A204.1 (cell line): ENCODE results near the gene KIAA1958.

ENCODE experiments used
- FAIRE-seq: peaks from 2 replicates; lab custom pipeline; 2012; peaks lifted over from hg19 to GRCh38; lab: Jason Lieb, UNC

KIAA1958 gene, protein sequence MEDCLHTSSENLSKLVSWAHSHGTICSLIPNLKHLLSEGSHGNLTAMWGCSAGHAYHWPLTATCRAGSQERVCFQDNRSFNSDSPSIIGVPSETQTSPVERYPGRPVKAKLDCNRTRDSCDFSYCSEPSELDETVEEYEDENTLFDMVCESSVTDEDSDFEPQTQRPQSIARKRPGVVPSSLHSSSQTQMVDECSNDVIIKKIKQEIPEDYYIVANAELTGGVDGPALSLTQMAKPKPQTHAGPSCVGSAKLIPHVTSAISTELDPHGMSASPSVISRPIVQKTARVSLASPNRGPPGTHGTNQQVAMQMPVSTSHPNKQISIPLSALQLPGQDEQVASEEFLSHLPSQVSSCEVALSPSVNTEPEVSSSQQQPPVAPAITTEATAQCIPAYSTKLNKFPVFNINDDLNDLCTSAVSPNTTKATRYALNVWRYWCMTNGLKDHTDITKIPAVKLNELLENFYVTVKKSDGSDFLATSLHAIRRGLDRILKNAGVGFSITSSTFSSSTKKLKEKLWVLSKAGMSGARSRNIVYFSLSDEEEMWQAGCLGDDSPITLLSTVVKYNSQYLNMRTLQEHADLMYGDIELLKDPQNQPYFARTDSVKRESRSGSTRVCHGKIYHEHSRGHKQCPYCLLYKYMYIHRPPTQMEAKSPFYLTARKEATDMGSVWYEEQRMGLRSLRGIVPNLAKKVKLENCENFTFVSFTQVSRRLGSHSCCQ

DNA sequence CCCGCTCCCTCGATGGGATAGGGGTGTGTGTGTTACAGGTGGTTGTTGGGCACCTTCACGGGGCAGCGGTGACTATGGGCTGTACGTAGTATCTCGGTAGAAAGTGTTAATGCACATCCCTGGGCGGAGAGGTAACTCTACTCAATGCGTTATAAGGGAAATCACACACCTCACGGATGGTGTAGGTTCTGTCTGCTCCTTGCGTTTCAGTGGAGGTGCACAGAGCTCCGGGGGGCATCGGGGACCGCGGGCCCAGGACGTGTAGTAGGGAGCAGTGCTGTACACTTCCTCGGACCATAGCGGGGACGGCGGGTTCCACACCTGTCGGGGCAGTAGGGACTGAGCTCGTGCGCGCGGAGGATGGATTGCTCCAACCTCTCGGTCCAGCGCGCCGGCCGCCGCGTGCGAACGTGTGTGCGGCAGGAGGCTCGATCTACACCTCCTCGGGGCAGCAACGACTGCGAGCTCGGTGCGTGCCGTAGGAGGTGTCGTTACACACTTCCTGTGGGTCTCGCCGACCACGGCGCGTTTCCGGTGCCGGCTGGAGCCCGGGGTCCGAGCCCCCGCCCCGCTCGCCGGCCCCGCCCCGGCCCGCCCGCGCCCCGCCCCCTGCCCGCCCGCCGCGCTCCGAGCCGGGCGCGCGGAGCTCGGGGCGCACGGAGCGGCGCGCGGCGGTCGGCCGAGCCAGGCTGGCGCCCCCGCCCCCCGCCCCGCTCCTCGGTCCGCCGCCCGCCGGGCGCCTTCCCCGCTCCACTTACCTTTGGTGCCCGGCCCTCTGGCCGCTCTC, at the start of gene KIAA1958:
Gene KIAA1958 (plus strand): TSS at position 607 of the 787 bp plus-strand sequence. CDS start 87,254 bp downstream, outside the sequence.
- no peak for FAIRE-seq

DNA sequence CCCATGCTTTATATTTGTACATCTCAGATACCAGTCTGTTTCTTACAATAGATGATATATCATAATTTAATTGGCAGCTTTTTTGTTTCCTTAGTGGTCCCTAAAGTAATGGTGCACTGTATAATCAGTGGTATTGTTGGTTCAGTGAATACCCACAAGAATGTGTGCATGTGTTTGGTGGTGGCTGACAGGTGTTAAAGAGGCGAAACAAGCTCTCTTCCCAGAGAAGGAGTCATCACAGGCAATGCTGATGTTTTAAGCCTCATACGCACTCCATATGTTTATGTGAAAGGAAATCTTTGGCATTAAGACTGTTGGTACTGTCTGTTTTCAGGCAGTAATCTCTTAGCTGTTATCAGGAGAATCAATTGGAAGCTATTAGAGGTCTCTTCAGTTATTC, 49.2 kb upstream of the KIAA1958 start:
- FAIRE-seq = no peak

DNA sequence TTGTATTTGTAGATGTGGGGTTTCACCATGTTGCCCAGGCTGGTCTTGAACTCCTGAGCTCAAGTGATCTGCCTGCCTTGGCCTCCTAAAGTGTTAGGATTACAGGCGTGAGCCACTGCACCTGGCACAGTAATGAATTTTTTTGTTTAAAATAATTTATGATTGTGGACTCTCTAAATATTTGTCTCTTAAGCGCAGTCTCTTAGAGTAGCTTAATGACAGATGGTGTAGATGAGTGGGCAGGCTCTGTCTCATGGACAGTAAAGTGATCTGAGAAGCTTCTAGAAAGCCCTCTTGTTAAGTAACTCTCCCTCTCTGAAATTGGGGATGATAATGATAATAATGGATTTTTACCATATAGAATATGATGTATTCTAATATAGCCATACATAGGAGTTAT, 47.5 kb upstream of the KIAA1958 start:
- no peak for FAIRE-seq

DNA sequence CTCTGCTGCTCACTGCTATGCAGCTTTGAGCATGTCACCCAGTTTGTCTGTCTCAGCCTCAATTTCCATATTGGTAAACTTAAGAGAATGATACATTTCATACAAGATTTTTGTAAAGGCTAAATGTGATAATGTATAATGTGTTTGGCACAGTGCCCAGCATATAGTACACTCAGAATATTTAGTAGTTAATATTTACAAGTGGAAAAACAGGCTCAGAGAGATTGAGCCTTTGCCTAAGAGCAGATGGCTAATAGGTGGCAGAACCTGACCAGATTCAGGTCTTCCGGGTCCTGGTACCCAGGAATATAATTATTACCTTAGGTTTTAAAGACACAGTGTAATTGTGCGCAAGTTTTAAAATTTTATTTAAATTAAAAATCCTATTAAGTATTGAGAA, 46.8 kb upstream of the KIAA1958 start:
- no peak for FAIRE-seq

DNA sequence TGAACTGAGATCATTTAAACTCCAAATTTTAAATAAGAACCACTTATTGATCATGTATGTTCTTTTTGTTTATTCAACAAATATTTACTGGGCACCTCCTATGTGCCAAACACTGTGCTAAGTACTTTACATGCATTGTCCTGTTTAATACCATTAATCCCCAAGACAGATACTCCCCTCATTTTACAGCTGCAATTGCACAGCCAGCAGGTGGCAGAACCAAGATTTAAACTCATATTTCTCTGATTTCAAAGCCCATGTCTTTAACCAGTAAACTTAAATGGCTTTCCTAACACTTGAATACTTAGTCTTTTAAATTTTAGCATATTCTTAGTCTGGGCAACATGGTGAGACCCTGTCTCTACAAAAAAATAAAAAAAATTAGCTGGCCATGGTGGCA, 43.4 kb upstream of the KIAA1958 start:
- FAIRE-seq = no peak

DNA sequence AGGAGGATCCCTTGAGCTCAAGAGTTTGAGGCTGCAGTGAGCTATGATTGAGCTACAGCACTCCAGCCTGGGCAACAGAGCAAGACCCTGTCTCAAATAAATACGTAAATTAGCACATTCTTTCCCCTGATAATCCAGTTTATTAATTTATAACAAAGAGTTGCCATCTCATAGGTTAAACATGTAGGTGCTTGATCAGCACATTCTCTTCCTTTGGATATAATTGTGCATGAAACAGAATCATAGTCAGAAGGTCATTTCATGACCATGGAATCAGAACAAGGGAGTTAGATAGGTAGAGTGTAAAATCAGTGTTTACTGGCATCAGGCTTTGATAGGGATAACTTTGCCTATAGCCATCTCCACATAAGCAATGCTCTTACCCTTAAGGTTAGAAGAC, 43.0 kb upstream of the KIAA1958 start:
- FAIRE-seq = no peak

DNA sequence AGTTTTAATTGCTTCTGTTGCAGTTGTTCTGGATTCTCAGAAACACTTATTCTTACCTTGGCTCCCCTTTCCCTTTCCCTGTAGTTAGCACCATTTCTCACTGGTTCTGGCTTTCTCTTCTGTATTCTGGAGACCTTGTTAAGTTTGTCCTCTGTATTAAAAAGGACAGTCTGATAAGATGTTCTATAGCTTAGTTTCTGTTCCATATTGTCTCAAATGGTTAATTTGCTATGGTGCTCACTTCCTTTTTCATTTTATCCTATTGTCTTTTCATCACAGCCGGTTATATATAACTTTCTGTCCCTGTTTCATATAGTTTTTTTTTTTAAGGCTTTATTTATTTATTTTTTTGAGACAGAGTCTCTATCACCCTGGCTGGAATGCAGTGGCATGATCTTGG, 41.4 kb upstream of the KIAA1958 start:
- no peak for FAIRE-seq

DNA sequence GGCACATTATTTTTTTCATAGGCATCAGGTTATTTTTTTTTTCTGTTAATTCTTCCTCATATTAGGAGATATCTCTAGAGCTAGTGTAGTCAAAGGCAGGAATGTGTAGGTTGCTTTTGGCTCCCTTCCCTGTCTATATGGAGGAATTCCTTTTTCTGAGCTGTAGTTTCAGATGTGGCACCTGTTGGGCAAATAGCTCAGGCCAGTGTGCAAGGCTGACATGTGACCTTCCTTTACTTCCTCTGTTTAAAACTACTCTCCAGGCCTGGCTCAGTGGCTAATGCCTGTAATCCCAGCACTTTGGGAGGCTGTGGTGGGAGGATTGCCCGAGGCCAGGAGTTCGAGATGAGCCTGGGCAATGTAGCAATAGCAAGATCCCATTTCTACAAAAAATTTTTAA, 40.5 kb upstream of the KIAA1958 start:
- no peak for FAIRE-seq

DNA sequence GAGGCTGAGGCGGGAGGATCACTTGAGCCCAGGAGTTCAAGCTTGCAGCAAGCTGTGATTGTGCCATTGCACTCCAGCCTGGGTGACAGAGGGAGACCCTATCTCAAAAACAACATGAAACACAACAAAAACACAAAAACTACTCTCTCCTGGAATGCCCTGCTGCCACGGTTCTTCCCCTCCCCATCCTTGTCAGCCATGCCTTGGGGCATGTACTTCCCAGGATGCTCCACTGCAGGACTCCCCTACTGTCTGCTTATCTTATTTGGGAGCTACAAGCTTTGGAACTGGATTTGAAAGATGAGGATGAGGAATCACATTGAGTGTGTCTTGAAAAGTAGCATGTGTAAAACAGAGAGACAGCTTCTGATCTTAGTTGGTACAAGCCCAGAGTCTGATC, 40.1 kb upstream of the KIAA1958 start:
- FAIRE-seq = no peak

DNA sequence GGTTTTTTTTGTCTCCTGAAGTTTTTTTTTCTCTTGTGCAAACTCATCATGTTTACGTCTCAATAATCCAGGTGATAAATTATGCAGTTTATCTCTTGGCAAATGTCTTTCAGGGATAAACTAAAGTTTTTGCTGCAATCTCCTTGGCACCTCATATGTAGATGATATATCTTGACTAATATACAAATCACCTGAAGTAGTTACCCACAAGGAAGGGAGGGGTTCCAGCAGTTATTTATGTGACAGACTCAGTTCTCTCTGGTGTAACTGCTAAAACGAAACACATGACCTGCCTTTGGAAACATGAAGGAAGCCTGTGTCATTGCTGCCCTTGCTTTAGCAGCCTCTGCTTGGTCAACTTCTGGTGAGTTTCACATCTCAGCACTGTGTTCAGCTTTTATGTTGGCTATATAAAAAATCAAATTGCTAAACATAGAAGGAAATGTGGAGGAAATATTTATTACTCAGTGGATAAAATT, 39.3 kb upstream of the KIAA1958 start:
- FAIRE-seq = no peak

DNA sequence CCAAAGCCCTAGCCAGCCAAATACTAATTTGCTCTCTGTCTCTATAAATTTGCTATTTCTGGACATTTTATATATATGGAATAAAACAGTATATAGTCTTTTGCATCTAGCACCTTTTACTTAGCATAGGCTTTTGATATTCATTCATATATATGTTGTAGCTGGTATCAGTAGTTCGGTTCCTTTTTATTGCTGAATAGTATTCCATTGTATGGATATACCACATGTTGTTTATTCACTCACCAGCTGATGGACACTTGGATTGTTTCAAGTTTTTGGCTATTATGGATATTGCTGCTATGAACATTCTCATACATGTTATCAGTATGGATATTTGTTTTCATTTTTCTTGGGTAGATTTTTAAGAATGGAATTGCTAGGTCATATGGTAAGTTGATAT, 23.8 kb upstream of the KIAA1958 start:
- no peak for FAIRE-seq

DNA sequence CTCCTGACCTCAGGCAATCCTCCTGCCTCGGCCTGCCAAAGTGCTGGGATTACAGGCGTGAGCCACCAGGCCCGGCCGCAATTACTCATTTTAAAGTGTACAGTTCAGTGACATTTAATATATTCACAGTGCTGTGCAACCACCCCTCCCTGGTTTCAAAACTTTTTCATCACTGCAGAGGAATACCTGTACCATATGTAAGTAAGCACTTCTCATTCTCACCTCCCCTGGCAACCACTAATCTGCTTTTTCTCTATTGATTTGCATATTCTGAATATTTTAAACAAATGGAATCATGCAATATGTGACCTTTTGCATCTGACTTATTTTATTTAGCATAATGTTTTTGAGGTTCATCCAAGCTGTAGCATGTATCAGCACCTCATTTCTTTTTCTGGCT, 21.3 kb upstream of the KIAA1958 start:
- no peak for FAIRE-seq

DNA sequence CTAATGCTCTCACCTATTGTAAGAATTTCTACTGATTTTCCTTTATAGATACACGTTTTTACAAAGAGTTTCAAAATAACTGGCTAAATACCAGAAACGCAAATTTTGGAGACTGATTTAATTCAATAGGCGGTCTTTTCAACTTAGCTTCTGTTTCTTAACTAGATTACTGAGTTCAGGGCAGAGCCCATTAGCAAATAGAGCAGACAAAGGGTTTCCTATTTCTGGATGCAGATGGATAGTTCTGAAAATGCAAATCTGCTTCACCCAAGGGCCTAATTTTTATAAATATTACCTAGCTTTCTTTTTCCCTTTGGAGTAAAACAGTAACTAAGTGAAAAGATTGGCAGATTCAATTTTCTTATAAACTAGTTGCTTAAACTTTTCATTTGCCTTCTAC, 13.6 kb upstream of the KIAA1958 start:
- FAIRE-seq = no peak

DNA sequence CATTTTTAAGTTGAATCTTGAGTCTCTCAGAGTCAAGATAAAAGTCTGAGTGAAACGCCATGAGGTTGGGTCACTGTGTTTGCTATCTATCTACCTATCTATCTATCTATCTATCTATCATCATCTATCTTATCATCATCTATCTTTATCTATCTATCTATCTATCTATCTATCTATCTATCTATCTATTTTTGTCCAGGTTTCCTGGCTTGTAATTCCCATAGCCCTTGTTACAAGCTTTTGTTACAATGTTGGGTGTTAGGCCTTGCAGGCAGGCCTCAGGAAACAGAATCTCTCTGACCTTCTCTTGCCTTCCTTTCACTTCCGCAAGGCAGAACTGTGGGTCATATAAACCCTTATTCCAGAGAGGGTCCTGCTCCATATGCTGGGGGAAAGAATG, 12.6 kb upstream of the KIAA1958 start:
- no peak for FAIRE-seq

DNA sequence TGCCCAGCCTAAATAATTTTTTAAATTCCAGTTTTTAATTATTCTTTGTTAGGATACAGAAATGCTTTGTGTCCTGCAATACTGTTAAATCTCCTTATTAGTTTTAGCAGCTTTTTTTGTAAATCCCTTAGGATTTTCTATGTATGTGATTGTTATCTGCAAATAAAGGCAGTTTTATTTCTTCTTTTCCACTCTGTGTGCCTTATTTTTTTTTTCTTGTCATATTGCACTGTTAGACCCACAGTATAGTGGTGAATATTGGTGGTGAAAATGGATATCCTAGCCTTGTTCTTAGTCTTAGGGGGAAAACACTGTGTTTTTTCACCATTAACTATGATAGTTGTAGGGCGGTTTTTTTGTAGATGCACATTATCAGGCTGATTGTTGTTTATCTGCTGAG, 11.3 kb upstream of the KIAA1958 start:
- FAIRE-seq = no peak

DNA sequence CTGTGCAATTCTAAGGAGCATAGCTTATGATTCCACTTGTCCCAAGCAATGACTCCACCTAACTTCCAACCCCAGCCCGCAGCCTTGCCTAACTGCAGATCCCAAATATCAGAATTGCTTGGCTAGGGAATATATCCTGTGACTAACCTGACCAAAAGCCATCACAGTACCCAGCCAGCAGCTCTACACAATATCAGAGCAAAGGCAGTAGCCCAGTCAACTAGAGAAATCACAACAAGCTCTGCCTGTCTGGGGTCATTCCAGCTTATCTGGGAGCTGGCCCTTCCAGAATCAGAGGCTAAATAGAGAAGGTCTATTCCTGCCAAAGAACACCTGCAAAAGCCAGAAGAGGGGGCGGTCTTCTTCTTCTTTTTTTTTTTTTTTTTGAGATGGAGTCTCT, 9.3 kb upstream of the KIAA1958 start:
- FAIRE-seq = no peak

DNA sequence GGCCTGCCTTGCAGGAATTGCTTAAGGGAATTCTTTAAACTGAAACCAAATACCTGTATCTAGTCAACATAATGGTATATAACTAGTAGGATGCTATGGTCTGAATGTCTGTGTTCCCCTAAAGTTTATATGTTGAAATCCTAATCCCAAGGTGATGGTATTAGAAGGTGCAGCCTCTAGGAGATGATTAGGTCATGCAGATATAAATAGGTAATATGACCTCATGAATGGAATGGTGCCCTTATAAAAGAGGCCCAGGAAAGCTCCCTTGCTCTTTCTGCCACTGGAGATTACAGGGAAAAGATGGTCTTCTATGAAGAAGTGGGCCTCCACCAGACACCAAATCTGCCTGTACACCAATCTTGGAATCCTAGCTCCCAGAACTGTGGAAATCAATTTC, 7.4 kb upstream of the KIAA1958 start:
- FAIRE-seq = no peak

DNA sequence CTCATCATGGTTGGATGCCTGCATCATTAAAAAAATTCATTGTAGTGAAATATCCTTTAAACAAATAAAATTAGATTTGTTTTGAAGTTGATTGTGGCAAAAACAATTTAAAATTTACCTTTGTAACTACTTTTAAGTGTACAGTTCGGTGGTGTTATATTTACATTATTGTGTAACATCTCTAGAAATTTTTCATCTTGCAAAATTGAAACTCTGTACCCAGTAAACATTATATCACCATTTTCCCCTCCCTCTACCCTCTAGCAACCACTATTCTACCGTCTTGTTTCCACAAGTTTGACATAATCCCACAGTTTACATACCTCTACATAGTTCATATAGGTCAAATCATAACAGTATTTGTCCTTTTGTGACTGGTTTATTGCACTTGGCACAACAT, 2.0 kb upstream of the KIAA1958 start:
- FAIRE-seq = no peak

DNA sequence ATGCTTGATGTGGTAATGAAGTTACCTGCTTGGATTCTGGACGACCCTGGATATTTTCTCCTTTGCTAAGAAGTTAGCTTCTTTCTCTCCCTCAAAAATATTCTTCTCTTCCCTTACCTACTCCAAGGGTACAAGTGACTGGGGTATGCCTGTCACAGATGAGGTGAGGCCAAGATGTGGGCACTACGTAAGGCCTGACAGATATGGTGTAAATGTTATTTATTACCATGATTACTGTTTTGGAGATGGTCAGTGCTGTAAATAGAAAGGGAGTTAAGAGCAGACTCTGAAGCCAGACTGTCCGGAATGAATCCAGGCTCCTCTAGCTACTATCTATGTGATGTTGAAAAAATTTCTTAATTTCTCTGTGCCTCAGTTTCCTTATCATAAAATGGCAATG, 1.1 kb upstream of the KIAA1958 start:
- no peak for FAIRE-seq

DNA sequence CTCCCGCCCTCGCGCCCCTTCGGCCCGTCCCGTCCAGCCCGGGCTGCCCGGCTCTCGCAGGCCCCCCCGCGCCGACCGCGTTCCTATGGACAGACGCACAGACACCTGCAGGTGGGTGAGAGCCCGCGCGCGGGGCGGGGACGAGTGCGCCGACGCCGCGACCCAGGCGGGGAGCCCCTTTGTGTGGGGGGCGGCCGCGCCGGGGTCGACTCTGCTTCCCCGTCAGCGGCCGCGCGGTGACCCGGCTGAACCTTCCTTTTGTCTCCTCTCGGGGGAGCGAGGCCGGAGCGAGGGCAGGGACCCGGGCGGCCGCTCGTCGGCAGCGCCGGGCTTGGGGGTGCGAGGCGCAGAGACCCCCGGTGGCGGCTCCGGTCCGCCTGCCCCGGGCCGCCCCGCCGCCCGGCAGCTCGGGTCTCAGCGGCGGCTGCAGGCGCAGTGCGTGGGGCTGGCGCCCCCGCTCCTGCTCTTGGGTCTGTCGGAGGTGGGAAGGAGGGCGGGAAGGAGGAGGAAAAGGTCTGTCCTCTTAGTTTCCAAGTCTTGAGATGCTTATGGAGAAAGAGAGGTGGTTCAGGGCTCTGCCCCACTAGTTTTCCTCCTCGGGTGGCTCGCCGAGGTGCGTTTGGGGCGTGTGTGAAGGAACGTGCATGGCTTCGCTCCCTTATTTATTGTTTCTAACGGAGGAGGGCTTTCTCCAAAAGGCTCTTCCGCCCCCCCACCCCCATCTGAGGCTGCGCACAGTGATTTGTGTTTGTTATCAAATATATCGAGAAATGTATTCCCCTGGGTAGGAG, 576 bp downstream of the KIAA1958 start:
- FAIRE-seq = no peak

DNA sequence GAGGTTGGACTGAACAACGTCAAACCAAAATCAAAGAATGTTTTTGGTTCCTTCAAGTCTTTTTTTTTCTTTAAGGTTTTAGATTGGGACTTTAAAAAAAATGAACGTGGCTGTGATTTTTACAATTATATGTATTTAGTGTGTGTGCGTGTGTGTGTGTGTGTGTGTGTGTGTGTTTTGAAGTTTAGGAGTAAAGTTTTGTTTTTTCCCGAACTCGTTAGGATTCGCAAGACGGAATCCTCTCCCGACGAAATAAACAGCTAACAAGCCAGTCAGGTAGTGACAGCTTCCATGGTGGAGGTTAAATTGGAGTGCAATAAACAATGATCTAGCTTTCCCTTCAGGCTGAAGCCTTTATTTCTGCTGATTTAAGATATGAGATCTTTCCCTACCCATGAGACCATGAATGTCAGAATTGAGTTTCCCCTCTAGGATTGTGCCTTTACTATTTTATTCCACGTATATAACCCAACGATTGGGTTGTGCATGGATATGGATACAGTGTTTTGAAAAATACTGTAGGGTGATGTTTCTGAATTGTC, 1.2 kb downstream of the KIAA1958 start:
- no peak for FAIRE-seq

DNA sequence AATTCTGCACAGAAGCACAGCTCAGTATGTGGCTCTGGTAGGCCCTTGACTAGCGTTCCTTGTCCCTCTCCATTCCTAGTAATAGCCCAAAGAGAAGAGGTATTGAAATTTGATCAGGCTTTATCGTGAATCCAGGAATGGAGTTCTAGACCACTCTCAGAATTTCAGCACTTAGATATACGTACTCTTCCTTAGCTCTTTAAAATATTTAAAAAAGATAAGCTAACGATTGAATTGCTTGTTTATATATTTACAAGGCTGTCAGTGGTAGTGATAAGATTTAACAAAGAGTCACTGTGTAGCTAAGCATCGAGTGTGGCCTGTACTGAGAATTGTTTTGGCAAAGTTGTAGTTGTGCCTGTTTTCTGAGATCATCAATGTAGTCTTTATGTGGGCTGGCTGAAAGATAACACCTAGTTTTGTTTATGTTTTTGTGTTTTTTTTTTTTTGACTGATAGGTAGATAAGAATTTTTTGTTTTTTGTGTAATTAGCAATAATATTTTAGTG, 2.5 kb downstream of the KIAA1958 start:
- FAIRE-seq = no peak
